Keratinocyte (primary cell): Measurements from ENCODE around the gene CYP1A1.

Experiments used
- EZH2 ChIP-seq: IDR thresholded peaks from one replicate; pipeline ENCODE4 v1.6.1; 2012; ENCODE audit warnings: inconsistent platforms, mild to moderate bottlenecking, low read length, moderate library complexity
- TF ChIP-seq, protein P1 (sequence below), 3 experiments: IDR thresholded peaks in 1 of 3; conservative IDR thresholded peaks in 1 of 3; optimal IDR thresholded peaks in 1 of 3; 2 replicates in 2 of 3; 3 replicates in 1 of 3; pipeline versions ENCODE3 to v1.5.1; 2011; ENCODE audit warnings: low read length in 3 of 3, mild to moderate bottlenecking in 3 of 3, moderate library complexity in 2 of 3, control low read depth in 1 of 3, inconsistent platforms in 1 of 3; ENCODE audit not compliant: insufficient read depth in 2 of 3; ENCODE audit errors: extremely low read depth in 1 of 3

DNA sequence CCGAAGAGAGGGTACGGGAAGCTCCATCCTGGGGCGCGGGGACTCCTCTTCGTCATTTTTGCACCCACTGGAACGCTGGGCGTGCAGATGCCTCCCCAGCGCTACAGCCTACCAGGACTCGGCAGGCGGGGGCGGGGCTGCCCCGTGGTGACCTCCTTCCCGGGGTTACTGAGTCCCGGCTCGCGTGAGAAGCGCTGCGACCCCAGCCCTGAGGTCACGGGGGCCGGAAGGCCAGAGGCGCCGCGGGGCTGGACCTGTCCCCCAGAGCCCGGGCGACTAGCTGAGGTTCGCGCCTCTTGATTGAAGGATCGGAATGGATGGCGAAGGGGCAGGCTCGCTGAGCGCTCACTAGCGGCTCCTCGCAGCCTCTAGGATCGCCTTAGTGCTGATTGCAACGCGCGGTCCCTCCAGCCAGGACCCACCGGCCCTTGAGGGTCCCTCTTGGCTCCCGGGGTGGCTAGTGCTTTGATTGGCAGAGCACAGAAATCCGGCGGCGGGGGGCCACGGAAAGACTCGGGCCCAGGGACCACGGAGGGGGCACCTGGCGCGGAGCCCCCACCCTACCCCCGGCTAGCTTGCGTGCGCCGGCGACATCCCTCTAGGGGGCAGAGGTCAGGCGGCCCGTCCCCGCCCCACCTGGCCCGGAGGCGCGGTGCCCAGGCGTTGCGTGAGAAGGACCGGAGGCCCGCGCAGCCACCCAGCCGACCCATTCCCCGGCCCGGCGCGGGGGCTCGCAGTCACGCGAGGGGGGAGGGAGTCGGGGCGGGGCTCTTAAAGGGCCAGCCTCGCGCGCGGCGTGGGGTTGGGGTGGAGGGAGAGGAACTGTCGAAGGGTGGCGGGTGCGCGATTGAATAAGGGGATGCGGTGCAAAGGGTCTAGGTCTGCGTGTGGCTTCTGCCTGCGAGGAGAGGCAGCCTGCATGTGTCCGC lies 781 bp upstream of the CYP1A1 start:
- TF ChIP-seq, protein P1, sequence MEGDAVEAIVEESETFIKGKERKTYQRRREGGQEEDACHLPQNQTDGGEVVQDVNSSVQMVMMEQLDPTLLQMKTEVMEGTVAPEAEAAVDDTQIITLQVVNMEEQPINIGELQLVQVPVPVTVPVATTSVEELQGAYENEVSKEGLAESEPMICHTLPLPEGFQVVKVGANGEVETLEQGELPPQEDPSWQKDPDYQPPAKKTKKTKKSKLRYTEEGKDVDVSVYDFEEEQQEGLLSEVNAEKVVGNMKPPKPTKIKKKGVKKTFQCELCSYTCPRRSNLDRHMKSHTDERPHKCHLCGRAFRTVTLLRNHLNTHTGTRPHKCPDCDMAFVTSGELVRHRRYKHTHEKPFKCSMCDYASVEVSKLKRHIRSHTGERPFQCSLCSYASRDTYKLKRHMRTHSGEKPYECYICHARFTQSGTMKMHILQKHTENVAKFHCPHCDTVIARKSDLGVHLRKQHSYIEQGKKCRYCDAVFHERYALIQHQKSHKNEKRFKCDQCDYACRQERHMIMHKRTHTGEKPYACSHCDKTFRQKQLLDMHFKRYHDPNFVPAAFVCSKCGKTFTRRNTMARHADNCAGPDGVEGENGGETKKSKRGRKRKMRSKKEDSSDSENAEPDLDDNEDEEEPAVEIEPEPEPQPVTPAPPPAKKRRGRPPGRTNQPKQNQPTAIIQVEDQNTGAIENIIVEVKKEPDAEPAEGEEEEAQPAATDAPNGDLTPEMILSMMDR (optimal IDR thresholded peaks at IDR 0.05 in 1 of 3, IDR thresholded peaks at IDR 0.05 in 1 of 3, conservative IDR thresholded peaks at IDR 0.05 in 1 of 3; ENCODE audit: extremely low read depth in 1 of 3, insufficient read depth in 2 of 3, low read length in 3 of 3), result peak in 1 of 3 experiments; percentile 2
- TF ChIP-seq EZH2, result no peak
